ENCODE measurements around the gene FANCM.

FANCM gene

DNA sequence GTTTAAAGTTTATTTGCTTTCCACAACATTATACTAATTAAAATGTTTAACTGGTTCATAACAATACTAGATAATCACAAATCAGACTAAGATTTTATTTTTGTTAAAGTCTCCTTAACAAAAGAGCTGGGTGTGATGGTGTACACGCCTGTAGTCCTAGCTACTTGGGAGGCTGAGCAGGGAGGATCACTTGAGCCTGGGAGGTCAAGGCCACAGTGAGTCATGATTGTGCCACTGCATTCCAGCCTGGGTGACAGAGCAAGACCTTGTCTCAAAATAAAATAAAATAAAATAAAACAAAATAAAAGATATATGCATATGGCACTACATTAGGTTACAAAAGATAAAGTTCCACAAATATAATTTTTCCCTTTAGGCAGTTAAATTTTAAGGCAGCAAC lies 111.7 kb downstream of the FANCM start:
- peak in 1 of 3 donors; percentile 24 for DNase-seq
- no peaks in the 10 kb centered on the region for H3K27me3 ChIP-seq (replicated peaks in 2 of 5; ENCODE audit: control insufficient read depth in 4 of 5, insufficient read depth in 5 of 5, low read length in 4 of 5)
- ChIA-PET CTCF (interaction anchor here (1.3 to 2.9 kb wide), 2 partner anchors 7 to 21 kb away, joined by 3 to 12 read pairs; no protein-coding TSS in a partner anchor), POLR2A (no interaction called here)
- peaks cover 21 to 58% (median 49%) of the 10 kb centered on the region in 4 experiments for H3K4me1 ChIP-seq (ENCODE audit: control extremely low read depth in 1 of 4, control insufficient read depth in 4 of 4, insufficient read depth in 4 of 4, low read length in 3 of 4)
- H3K27ac ChIP-seq (ENCODE audit: insufficient read depth in 1 of 2, low read depth in 1 of 2, low read length in 2 of 2, poor library complexity in 1 of 2, severe bottlenecking in 2 of 2): peak overlapping the region in 1 of 2 experiments; percentile 65
- H3K36me3 ChIP-seq (ENCODE audit: control insufficient read depth in 4 of 4, insufficient read depth in 4 of 4, low read length in 3 of 4): peaks cover 0 to 4% (median 1%) of the 10 kb centered on the region in 4 experiments
- no CpG with 5 or more reads among the region's 1 CpG for WGBS (ENCODE audit: insufficient coverage)
- H3K9me3 ChIP-seq (ENCODE audit: control extremely low read depth in 1 of 5, control insufficient read depth in 4 of 5, insufficient read depth in 2 of 5, low read depth in 1 of 5, low read length in 4 of 5): no peaks in the 10 kb centered on the region
- no peak overlapping the region for H3K4me3 ChIP-seq (ENCODE audit: control insufficient read depth in 1 of 7, extremely low read depth in 1 of 7, insufficient read depth in 4 of 7, low read depth in 2 of 7, low read length in 6 of 7)

DNA sequence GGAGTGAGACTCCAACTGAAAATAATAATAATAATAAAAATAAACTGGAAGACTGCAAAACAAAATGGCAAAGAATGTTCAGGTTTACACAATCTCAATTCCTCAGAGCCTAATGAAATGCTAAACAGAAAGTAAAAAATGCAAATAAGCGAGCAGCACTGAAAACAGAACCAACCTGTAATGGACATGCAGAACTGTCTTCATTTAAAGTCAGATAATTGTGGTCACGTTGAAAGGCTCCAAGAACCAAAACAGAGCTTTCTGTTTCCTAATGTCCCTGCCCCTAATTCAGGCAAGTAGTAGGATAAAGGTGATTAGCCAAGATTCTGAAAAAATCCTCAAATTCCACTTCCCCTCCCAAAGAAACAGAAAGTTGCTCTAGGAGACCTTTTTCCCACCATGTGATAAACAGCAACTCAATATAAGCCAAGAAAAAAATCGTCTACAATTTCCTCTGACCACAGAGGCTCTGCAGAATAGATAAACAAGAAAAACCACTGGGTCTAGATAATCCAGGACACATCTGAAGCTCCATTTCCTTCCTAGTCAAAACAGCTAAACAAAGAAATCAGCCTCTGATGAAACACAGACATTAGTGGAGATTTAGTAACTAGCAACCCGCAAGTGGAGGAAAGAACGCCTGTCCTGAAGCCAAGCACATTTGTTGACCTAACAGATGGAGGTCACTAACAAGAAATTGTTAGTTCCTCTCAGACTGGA lies 114.3 kb downstream of the FANCM start:
- ChIA-PET CTCF (interaction anchor here (2.9 to 12.4 kb wide), 2 partner anchors 10 to 19 kb away, joined by 12 to 104 read pairs; no protein-coding TSS in a partner anchor), POLR2A (interaction anchor here (0.5 kb wide), 2 partner anchors 19 to 273 kb away, joined by 3 read pairs; no protein-coding TSS in a partner anchor)
- Histone ChIP-seq H3K27me3 (replicated peaks in 2 of 5; ENCODE audit: control insufficient read depth in 4 of 5, insufficient read depth in 5 of 5, low read length in 4 of 5) (no peaks in the 10 kb centered on the region), H3K9me3 (ENCODE audit: control extremely low read depth in 1 of 5, control insufficient read depth in 4 of 5, insufficient read depth in 2 of 5, low read depth in 1 of 5, low read length in 4 of 5) (peaks cover 0 to 2% (median 0%) of the 10 kb centered on the region in 5 experiments), H3K4me1 (ENCODE audit: control extremely low read depth in 1 of 4, control insufficient read depth in 4 of 4, insufficient read depth in 4 of 4, low read length in 3 of 4) (peaks cover 25 to 56% (median 51%) of the 10 kb centered on the region in 4 experiments), H3K4me3 (ENCODE audit: control insufficient read depth in 1 of 7, extremely low read depth in 1 of 7, insufficient read depth in 4 of 7, low read depth in 2 of 7, low read length in 6 of 7) (peak overlapping the region in 6 of 7 experiments; percentile 27 to 91 (median 54)), H3K27ac (ENCODE audit: insufficient read depth in 1 of 2, low read depth in 1 of 2, low read length in 2 of 2, poor library complexity in 1 of 2, severe bottlenecking in 2 of 2) (peak overlapping the region; percentile 64 to 91), H3K36me3 (ENCODE audit: control insufficient read depth in 4 of 4, insufficient read depth in 4 of 4, low read length in 3 of 4) (peaks cover 0 to 4% (median 0%) of the 10 kb centered on the region in 4 experiments)
- peak; percentile 84 to 96 (median 92) for DNase-seq
- 12% methylated on average over 5 of the region's 5 CpGs for WGBS (ENCODE audit: insufficient coverage)
